ENCODE measurements around the gene PRRG1. TPM values are rescaled to one million over a fixed set of nuclear protein-coding genes. Genes with fewer than 3 reads are reported as not detected.

PRRG1 gene
- total RNA-seq, 1 experiment from 2014 or later = 10.5 TPM

DNA sequence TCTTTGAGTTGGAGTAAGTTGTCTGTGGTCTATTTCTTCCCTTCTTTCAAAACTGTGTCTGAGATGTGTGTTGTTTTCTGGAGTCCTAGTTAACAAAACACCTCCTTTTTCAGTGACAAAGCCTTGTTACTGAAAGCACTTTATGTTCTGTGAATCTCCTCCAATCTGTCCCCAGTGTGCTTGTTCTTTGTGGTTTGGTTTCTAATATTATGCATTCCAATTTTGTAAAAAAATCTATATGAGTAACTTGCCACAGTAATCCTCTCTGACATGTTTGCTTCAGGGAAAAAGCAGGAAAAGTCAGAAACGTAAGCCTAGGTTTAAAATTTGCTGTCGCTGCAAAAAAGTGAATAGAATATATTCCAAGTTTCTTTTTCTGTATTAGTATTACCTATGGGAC lies 12.4 kb downstream of the PRRG1 start:
- no peaks in the 10 kb centered on the region for H3K36me3 Mint-ChIP-seq (ENCODE audit: insufficient read depth, unreplicated experiment)

DNA sequence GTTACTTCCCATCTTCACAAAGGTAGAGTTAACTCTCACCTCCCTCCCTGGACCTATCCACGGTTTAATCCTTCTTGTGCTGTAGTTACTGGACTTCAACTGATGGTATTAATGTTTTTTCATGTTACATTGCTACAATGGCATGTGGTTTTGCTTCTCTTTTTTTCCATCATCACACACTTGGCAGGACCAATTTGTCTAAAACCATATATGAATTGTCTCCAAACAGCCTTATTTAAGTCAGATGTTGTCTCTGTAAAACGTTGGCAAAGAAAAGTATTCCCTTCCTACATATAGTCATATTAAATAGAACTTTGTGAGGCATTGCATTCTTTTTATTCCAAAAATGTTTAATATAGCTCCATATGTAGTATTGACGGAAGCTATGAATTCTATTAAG lies 15.5 kb downstream of the PRRG1 start:
- peaks cover 70% of the 10 kb centered on the region for H3K27me3 Mint-ChIP-seq (ENCODE audit: insufficient read depth, unreplicated experiment)
- intact Hi-C loops (cut with micrococcal nuclease) = no loop called here
- H3K4me1 Mint-ChIP-seq (ENCODE audit: insufficient read depth, unreplicated experiment) = peaks cover 10% of the 10 kb centered on the region
- no peak overlapping the region for H3K27ac Mint-ChIP-seq (ENCODE audit: low read depth, unreplicated experiment)
- DNase-seq (ENCODE audit: unreplicated experiment) = no peak
- TF ChIP-seq, protein P1, sequence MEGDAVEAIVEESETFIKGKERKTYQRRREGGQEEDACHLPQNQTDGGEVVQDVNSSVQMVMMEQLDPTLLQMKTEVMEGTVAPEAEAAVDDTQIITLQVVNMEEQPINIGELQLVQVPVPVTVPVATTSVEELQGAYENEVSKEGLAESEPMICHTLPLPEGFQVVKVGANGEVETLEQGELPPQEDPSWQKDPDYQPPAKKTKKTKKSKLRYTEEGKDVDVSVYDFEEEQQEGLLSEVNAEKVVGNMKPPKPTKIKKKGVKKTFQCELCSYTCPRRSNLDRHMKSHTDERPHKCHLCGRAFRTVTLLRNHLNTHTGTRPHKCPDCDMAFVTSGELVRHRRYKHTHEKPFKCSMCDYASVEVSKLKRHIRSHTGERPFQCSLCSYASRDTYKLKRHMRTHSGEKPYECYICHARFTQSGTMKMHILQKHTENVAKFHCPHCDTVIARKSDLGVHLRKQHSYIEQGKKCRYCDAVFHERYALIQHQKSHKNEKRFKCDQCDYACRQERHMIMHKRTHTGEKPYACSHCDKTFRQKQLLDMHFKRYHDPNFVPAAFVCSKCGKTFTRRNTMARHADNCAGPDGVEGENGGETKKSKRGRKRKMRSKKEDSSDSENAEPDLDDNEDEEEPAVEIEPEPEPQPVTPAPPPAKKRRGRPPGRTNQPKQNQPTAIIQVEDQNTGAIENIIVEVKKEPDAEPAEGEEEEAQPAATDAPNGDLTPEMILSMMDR (IDR thresholded peaks at IDR 0.05; ENCODE audit: unreplicated experiment) = no peak
- CTCF ChIA-PET = interaction anchor here (0.6 kb wide), 2 partner anchors 10 to 12 kb away, joined by 3 to 4 read pairs; no protein-coding TSS in a partner anchor
- H3K36me3 Mint-ChIP-seq (ENCODE audit: insufficient read depth, unreplicated experiment) = peaks cover 7% of the 10 kb centered on the region
- POLR2A ChIA-PET = interaction anchor here (0.6 kb wide), 1 partner anchor 9 kb away, joined by 3 read pairs; no protein-coding TSS in a partner anchor
- H3K4me3 Mint-ChIP-seq (ENCODE audit: unreplicated experiment) = no peak overlapping the region
- BruUV-seq (replicated peaks) = no TSS peak
- peaks cover 7% of the 10 kb centered on the region for H3K9me3 Mint-ChIP-seq (ENCODE audit: unreplicated experiment)

More for the DNA sequence above, 12.4 kb downstream of the PRRG1 start:
- peaks cover 7% of the 10 kb centered on the region for H3K9me3 Mint-ChIP-seq (ENCODE audit: unreplicated experiment)
- TF ChIP-seq, protein P1 (IDR thresholded peaks at IDR 0.05; ENCODE audit: unreplicated experiment) = no peak
- peaks cover 16% of the 10 kb centered on the region for H3K4me1 Mint-ChIP-seq (ENCODE audit: insufficient read depth, unreplicated experiment)
- H3K27me3 Mint-ChIP-seq (ENCODE audit: insufficient read depth, unreplicated experiment) = peaks cover 62% of the 10 kb centered on the region
- H3K27ac Mint-ChIP-seq (ENCODE audit: low read depth, unreplicated experiment) = no peak overlapping the region
- H3K4me3 Mint-ChIP-seq (ENCODE audit: unreplicated experiment) = peak overlapping the region; percentile 31
- CTCF ChIA-PET = no interaction called here
- DNase-seq (ENCODE audit: unreplicated experiment) = peak; percentile 2
- POLR2A ChIA-PET = interaction anchor here (0.6 to 2.3 kb wide), 2 partner anchors 12 to 63 kb away, joined by 3 to 11 read pairs; partner anchors contain the start of gene PRRG1
- no TSS peak for BruUV-seq (replicated peaks)
- intact Hi-C loops (cut with micrococcal nuclease) = no loop called here

DNA sequence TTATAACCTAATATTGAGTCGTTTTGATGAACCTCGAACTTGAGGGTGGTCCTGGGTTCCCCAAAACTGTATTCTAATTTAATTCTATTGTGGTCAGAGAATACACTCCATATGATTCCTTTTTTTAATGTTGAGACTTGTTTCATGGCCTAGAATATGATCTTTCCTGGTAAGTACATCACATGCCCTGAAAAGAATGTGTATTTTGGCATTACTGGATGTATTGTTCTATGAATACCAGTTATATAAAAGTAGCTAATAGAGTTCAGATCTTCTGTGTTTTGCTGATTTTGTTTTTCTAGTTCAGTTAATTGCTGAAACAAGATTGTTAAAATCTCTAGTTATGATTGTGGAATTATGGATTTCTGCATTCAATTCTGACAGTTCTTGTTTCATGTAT lies 18.8 kb downstream of the PRRG1 start:
- DNase-seq (ENCODE audit: unreplicated experiment) = no peak
- peaks cover 7% of the 10 kb centered on the region for H3K9me3 Mint-ChIP-seq (ENCODE audit: unreplicated experiment)
- TF ChIP-seq, protein P1 (IDR thresholded peaks at IDR 0.05; ENCODE audit: unreplicated experiment) = no peak
- ChIA-PET CTCF (interaction anchor here (0.6 kb wide), 1 partner anchor 330 kb away, joined by 4 read pairs; no protein-coding TSS in a partner anchor), POLR2A (interaction anchor here (0.6 kb wide), 1 partner anchor 64 kb away, joined by 5 read pairs; no protein-coding TSS in a partner anchor)
- no peak overlapping the region for H3K27ac Mint-ChIP-seq (ENCODE audit: low read depth, unreplicated experiment)
- peaks cover 75% of the 10 kb centered on the region for H3K27me3 Mint-ChIP-seq (ENCODE audit: insufficient read depth, unreplicated experiment)
- peaks cover 7% of the 10 kb centered on the region for H3K36me3 Mint-ChIP-seq (ENCODE audit: insufficient read depth, unreplicated experiment)
- no peaks in the 10 kb centered on the region for H3K4me1 Mint-ChIP-seq (ENCODE audit: insufficient read depth, unreplicated experiment)
- intact Hi-C loops (cut with micrococcal nuclease) = no loop called here
- H3K4me3 Mint-ChIP-seq (ENCODE audit: unreplicated experiment) = no peak overlapping the region
- BruUV-seq (replicated peaks) = no TSS peak

DNA sequence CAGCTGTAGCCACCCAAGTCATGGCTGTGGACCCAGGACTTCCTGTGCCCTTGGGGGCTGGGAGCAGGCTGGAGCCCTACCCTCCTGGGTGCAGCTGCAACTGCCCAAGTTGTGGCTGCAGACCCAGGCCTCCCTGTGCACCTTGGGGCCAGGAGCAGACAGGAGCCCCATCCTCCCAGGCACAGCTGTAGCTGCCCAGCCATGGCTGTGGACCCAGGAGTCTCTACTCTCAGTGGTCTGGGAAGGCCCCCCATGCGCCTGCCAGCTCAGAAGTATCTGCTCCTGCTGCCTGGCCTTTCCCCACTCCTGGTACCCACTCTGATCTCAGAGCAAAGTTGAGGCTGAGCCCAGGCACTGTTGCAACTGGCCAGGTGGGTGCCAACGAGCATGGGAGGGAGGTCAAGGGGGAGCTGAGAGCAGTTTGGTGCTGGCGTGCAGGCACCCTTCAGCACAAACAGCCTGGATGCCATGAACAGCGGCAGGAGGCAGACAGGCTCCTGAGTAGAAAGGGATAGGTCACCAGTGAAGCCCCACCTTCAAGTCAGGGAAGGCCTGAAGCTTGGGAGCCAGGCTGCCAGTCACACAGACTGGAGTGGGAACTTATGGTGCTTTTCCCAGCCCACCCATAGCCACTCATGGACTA lies 21.5 kb downstream of the PRRG1 start:
- no peak overlapping the region for H3K27ac Mint-ChIP-seq (ENCODE audit: low read depth, unreplicated experiment)
- no TSS peak for BruUV-seq (replicated peaks)
- no peak for DNase-seq (ENCODE audit: unreplicated experiment)
- TF ChIP-seq, protein P1 (IDR thresholded peaks at IDR 0.05; ENCODE audit: unreplicated experiment) = no peak
- no peak overlapping the region for H3K4me3 Mint-ChIP-seq (ENCODE audit: unreplicated experiment)
- intact Hi-C loops (cut with micrococcal nuclease) = no loop called here
- H3K4me1 Mint-ChIP-seq (ENCODE audit: insufficient read depth, unreplicated experiment) = no peaks in the 10 kb centered on the region
- CTCF ChIA-PET = no interaction called here
- peaks cover 7% of the 10 kb centered on the region for H3K36me3 Mint-ChIP-seq (ENCODE audit: insufficient read depth, unreplicated experiment)
- H3K27me3 Mint-ChIP-seq (ENCODE audit: insufficient read depth, unreplicated experiment) = peaks cover 72% of the 10 kb centered on the region
- no peaks in the 10 kb centered on the region for H3K9me3 Mint-ChIP-seq (ENCODE audit: unreplicated experiment)
- POLR2A ChIA-PET = interaction anchor here (1.3 kb wide), 1 partner anchor 15 kb away, joined by 3 read pairs; no protein-coding TSS in a partner anchor

All from MCF 10A (cell line).